Nephron (organoid): ENCODE results near the gene ERBB4.
"Not testable (repeated sequence)": the region's sequence is repeated elsewhere in the genome, so short reads cannot be mapped to it uniquely, and the experiment has no call there.

Experiments used
- H3K27ac Mint-ChIP-seq, 3 experiments: 2 replicates each; pipeline ENCODE4 v1.8.0; 2020; ENCODE audit warnings: mixed read lengths in 3 of 3, mild to moderate bottlenecking in 2 of 3, moderate library complexity in 1 of 3
- H3K27me3 Mint-ChIP-seq: 2 replicates; pipeline ENCODE4 v1.8.0; 2021; ENCODE audit warnings: low read depth, mild to moderate bottlenecking, moderate library complexity, mixed read lengths
- H3K36me3 Mint-ChIP-seq: 2 replicates; pipeline ENCODE4 v1.8.0; 2020; ENCODE audit warnings: low read depth, mixed read lengths
- H3K4me1 Mint-ChIP-seq: 2 replicates; pipeline ENCODE4 v1.8.0; 2020; ENCODE audit warnings: mixed read lengths
- H3K4me3 Mint-ChIP-seq, 3 experiments: 2 replicates each; pipeline ENCODE4 v1.8.0; 2020; ENCODE audit warnings: mild to moderate bottlenecking in 3 of 3, mixed read lengths in 3 of 3, moderate library complexity in 2 of 3
- H3K9me3 Mint-ChIP-seq: 2 replicates; pipeline ENCODE4 v1.8.0; 2020; ENCODE audit warnings: mixed read lengths
- TF ChIP-seq, protein P1 (sequence below), 3 experiments: fragments of 200-600 bp; sonication (generic); IDR thresholded peaks; one replicate each; pipeline ENCODE4 v1.5.0; 2021; ENCODE audit warnings: antibody characterized with exemption in 3 of 3; ENCODE audit not compliant: unreplicated experiment in 3 of 3

Gene ERBB4

DNA sequence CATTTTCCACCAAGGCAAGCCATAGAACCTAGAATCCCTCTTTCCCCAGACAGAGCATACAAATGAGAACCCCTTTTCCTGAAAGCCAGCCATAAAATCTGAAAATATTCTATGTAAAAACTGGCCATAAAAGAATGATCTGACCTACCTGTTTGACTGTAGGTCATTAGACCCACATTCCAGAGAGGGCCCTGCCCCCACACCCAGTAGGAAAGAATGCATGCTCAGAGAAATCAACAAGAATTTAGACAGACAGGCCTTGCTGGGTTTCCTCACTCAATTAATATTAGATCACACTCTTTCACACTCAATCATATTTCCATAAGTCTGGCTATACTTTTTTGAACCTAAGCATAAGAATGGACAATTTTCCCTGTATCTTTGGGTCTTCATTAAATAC is 929.5 kb downstream of the ERBB4 start:
- Mint-ChIP-seq H3K27ac (peak overlapping the region in 1 of 3 experiments; percentile 80), H3K36me3 (peaks cover 4% of the 10 kb centered on the region), H3K9me3 (no peaks in the 10 kb centered on the region), H3K4me1 (no peaks in the 10 kb centered on the region), H3K27me3 (no peaks in the 10 kb centered on the region), H3K4me3 (no peak overlapping the region)
- TF ChIP-seq, protein P1, sequence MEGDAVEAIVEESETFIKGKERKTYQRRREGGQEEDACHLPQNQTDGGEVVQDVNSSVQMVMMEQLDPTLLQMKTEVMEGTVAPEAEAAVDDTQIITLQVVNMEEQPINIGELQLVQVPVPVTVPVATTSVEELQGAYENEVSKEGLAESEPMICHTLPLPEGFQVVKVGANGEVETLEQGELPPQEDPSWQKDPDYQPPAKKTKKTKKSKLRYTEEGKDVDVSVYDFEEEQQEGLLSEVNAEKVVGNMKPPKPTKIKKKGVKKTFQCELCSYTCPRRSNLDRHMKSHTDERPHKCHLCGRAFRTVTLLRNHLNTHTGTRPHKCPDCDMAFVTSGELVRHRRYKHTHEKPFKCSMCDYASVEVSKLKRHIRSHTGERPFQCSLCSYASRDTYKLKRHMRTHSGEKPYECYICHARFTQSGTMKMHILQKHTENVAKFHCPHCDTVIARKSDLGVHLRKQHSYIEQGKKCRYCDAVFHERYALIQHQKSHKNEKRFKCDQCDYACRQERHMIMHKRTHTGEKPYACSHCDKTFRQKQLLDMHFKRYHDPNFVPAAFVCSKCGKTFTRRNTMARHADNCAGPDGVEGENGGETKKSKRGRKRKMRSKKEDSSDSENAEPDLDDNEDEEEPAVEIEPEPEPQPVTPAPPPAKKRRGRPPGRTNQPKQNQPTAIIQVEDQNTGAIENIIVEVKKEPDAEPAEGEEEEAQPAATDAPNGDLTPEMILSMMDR (IDR thresholded peaks at IDR 0.05; ENCODE audit: unreplicated experiment in 3 of 3): no peak

DNA sequence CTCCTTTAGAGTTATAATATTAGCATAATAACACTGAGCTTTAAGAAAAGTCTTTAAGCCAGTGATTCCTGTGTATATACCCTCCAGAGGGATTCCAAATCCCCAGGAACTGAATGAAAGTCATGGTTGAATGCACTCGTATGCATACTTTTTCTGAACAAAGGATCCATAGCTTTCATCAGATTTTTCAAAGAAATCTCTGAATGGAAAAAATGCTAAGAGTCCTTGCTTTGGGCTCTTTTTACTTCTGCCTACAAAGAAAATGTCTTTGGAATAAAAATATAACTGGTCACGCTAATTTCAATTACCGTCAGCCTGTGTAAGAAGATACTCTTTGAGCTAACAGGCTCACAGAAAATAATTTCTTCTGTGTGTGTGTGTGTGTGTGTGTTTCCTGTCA is 939.5 kb downstream of the ERBB4 start:
- Mint-ChIP-seq H3K27ac (no peak overlapping the region), H3K36me3 (no peaks in the 10 kb centered on the region), H3K9me3 (peaks cover 4% of the 10 kb centered on the region), H3K4me1 (peaks cover 5% of the 10 kb centered on the region), H3K27me3 (no peaks in the 10 kb centered on the region), H3K4me3 (no peak overlapping the region)
- TF ChIP-seq, protein P1 (IDR thresholded peaks at IDR 0.05; ENCODE audit: unreplicated experiment in 3 of 3): no peak

DNA sequence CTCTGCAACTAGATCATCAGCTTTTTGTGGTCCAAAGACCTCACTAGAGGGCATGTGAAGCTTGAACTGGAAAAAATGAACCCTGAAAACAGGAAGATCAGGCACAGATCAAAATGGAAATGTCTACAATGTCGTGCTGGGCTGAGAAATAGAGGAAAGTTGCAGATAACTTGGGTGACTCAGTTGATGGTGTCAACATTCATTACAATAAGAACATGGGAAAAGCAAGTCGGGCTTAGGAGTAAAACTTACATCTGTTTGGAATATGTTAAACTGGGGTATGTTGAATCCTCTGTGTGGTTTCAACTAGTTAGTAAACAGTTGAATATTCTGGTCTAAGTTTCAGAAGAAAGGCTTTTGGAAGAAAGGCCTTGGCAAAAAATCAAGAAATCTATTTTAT is 940.4 kb downstream of the ERBB4 start:
- H3K27ac Mint-ChIP-seq: no peak overlapping the region
- H3K4me1 Mint-ChIP-seq: peaks cover 5% of the 10 kb centered on the region
- H3K27me3 Mint-ChIP-seq: no peaks in the 10 kb centered on the region
- TF ChIP-seq, protein P1 (IDR thresholded peaks at IDR 0.05; ENCODE audit: unreplicated experiment in 3 of 3): no peak
- H3K36me3 Mint-ChIP-seq: no peaks in the 10 kb centered on the region
- no peak overlapping the region for H3K4me3 Mint-ChIP-seq
- peaks cover 4% of the 10 kb centered on the region for H3K9me3 Mint-ChIP-seq

GRCh38 chr2:211592006-211592405 is 946.6 kb downstream of the ERBB4 start:
- not testable (repeated sequence) for H3K27ac Mint-ChIP-seq, H3K9me3 Mint-ChIP-seq, H3K27me3 Mint-ChIP-seq, H3K4me1 Mint-ChIP-seq, H3K36me3 Mint-ChIP-seq
- H3K4me3 Mint-ChIP-seq: peak overlapping the region in 1 of 3 experiments; percentile 50

- Mint-ChIP-seq H3K4me1 (peaks cover 6% of the 10 kb centered on the region), H3K36me3 (no peaks in the 10 kb centered on the region), H3K27ac (no peak overlapping the region), H3K4me3 (no peak overlapping the region), H3K27me3 (no peaks in the 10 kb centered on the region), H3K9me3 (no peaks in the 10 kb centered on the region)
- TF ChIP-seq, protein P1 (IDR thresholded peaks at IDR 0.05; ENCODE audit: unreplicated experiment in 3 of 3): no peak
These were observed 947.2 kb downstream of the ERBB4 start for GRCh38 chr2:211591426-211591825.

- Mint-ChIP-seq H3K36me3 (peaks cover 10% of the 10 kb centered on the region), H3K9me3 (no peaks in the 10 kb centered on the region), H3K4me1 (no peaks in the 10 kb centered on the region), H3K27ac (no peak overlapping the region), H3K4me3 (no peak overlapping the region), H3K27me3 (peaks cover 4% of the 10 kb centered on the region)
- TF ChIP-seq, protein P1 (IDR thresholded peaks at IDR 0.05; ENCODE audit: unreplicated experiment in 3 of 3): no peak
These were observed 970.2 kb downstream of the ERBB4 start for GRCh38 chr2:211568439-211568838.
